NCI-H2081 (cell line): ENCODE results near the gene ACOT2.
"Not testable (repeated sequence)": the region's sequence is repeated elsewhere in the genome, so short reads cannot be mapped to it uniquely, and the experiment has no call there.

Experiments
- DNase-seq, 2 experiments: peaks; one replicate each; lab custom pipeline; 2025; lab: John Stamatoyannopoulos, UW

Gene ACOT2

GRCh38 chr14:73567951-73568885 lies 795 bp upstream of the ACOT2 start:
- DNase-seq = no peak

GRCh38 chr14:73568886-73569184 lies 178 bp upstream of the ACOT2 start:
- peak in 1 of 2 experiments; percentile 26 for DNase-seq

GRCh38 chr14:73570913-73571312 lies 1.9 kb downstream of the ACOT2 start:
- DNase-seq = peak; percentile 13 to 55

GRCh38 chr14:73573034-73573433 lies 4.0 kb downstream of the ACOT2 start:
- DNase-seq = not testable (repeated sequence)

GRCh38 chr14:73573740-73574139 lies 4.7 kb downstream of the ACOT2 start:
- DNase-seq = not testable (repeated sequence)

GRCh38 chr14:73574251-73574650 lies 5.2 kb downstream of the ACOT2 start:
- not testable (repeated sequence) for DNase-seq

GRCh38 chr14:73576391-73576790 lies 7.4 kb downstream of the ACOT2 start:
- DNase-seq = no peak

- not testable (repeated sequence) for DNase-seq
These were observed 8.2 kb downstream of the ACOT2 start for GRCh38 chr14:73577214-73577613.

GRCh38 chr14:73582102-73582979 lies 13.3 kb downstream of the ACOT2 start:
- not testable (repeated sequence) for DNase-seq

- DNase-seq = no peak
These were observed 19.7 kb downstream of the ACOT2 start for GRCh38 chr14:73588695-73589094.

GRCh38 chr14:73589116-73589515 lies 20.1 kb downstream of the ACOT2 start:
- DNase-seq = no peak

- DNase-seq = not testable (repeated sequence)
These were observed 21.6 kb downstream of the ACOT2 start for GRCh38 chr14:73590673-73591004.

- peak; percentile 48 to 68 for DNase-seq
These were observed 22.9 kb downstream of the ACOT2 start, which contains the start of gene ACOT4 for GRCh38 chr14:73591690-73592449. Gene ACOT4, plus strand, starts transcription at chr14:73591873. Its CDS starts 87 bp downstream, at chr14:73591960.

- DNase-seq = no peak
These were observed 25.5 kb downstream of the ACOT2 start for GRCh38 chr14:73594491-73594890.

GRCh38 chr14:73599499-73599898 lies 30.5 kb downstream of the ACOT2 start:
- no peak for DNase-seq

- no peak for DNase-seq
These were observed 34.0 kb downstream of the ACOT2 start for GRCh38 chr14:73602994-73603393.

GRCh38 chr14:73606271-73606670 lies 37.3 kb downstream of the ACOT2 start:
- no peak for DNase-seq

GRCh38 chr14:73607241-73607640 lies 38.2 kb downstream of the ACOT2 start:
- no peak for DNase-seq

GRCh38 chr14:73610687-73611086 lies 41.7 kb downstream of the ACOT2 start:
- peak in 1 of 2 experiments; percentile 17 for DNase-seq

- peak; percentile 9 to 58 for DNase-seq
These were observed 43.5 kb downstream of the ACOT2 start, which contains the start of gene ACOT6 for GRCh38 chr14:73612339-73613045. Gene ACOT6, plus strand, starts transcription at chr14:73612517. Its CDS starts 55 bp downstream, at chr14:73612572.

- DNase-seq = no peak
These were observed 44.0 kb downstream of the ACOT2 start for GRCh38 chr14:73613046-73613383.
